Heart left ventricle (tissue), 13 donors: ENCODE results near the gene ARL15.

Source experiments
- POLR2A ChIP-seq, 2 donors: fragments of 450-650 bp; IDR thresholded peaks; one replicate each; pipeline ENCODE4 v1.6.1; 2017; ENCODE audit warnings: antibody characterized with exemption in 2 of 2, mild to moderate bottlenecking in 2 of 2, moderate library complexity in 2 of 2
- TF ChIP-seq, protein P1 (sequence below), 12 donors: fragments of 200-600 bp; sonication (generic) in 4 of 12; IDR thresholded peaks; one replicate each; pipeline versions ENCODE4 v1.5.0 to v1.8.0; 2018 to 2022; ENCODE audit warnings: antibody characterized with exemption in 12 of 12, mild to moderate bottlenecking in 5 of 12
- donor health status: ischemic (EF 13 %, LVEDD 7.1; RV severe dilation, severe dysfunction).
- donor health status: DM: no; HTN: yes; CAD: no.
- donor health status: DM: no; HTN: no; CAD: no.
- donor health status: ischemic (EF 25% LVEDD 6.9; RV normal size, moderate dysfunction).
- donor health status: ischemic (EF 25% LVEDD 5.7; RV mildly dilated, moderate dysfunction).
- donor health status: ischemic (EF 35%, LVEDD 5.7; RV mildly dilated, moderate dysfunction).
- donor health status: nonischemic (EF 11% LVEDD 7.7; RV severe dilation, severe dysfunction).
- donor health status: DM: yes; HTN: yes; CAD: no.
- donor health status: PGD.
- donor health status: ischemic (EF 29% LVEDD 5.4; RV normal size, mild dysfunction).
- donor health status: nonischemic (EF 23%, LVEDD 6.1; RV moderate dilation, normal function).

DNA sequence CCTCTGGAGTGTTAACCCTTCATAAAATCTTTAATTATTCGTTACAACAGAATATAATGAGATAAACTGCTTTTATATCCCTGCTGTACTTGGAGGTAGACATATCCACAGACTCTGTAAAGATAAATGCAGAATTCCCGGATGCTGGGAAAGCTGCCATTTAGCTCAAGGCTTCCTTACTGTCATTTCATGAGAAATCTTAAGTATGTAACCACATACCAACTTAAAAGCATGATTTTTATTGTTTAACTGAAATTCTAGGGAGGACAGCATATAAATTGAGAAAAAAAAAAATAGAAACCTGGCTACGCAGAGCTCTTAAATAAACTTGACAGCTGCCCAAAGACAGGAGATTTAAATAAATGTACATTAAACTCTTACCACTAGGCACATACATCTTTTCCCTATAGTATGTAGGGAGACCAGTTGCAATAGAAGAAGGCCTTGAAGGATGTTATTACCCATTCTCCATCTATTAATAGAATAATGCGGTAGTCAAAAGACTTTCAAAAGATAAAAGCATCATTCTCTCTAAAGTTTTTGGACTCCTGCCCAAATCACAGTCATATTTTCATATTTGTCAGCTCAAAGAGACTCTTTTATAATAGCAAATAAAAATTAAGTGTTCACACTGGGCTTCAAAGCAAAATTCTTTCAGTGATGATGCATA, 376.1 kb downstream of the ARL15 start:
- TF ChIP-seq, protein P1, sequence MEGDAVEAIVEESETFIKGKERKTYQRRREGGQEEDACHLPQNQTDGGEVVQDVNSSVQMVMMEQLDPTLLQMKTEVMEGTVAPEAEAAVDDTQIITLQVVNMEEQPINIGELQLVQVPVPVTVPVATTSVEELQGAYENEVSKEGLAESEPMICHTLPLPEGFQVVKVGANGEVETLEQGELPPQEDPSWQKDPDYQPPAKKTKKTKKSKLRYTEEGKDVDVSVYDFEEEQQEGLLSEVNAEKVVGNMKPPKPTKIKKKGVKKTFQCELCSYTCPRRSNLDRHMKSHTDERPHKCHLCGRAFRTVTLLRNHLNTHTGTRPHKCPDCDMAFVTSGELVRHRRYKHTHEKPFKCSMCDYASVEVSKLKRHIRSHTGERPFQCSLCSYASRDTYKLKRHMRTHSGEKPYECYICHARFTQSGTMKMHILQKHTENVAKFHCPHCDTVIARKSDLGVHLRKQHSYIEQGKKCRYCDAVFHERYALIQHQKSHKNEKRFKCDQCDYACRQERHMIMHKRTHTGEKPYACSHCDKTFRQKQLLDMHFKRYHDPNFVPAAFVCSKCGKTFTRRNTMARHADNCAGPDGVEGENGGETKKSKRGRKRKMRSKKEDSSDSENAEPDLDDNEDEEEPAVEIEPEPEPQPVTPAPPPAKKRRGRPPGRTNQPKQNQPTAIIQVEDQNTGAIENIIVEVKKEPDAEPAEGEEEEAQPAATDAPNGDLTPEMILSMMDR (IDR thresholded peaks at IDR 0.05): no peak
- no peak for TF ChIP-seq POLR2A (IDR thresholded peaks at IDR 0.05)
